Motor neuron (in vitro differentiated cells): ENCODE measurements around the gene SCEL. TPM values are rescaled to one million over a fixed set of nuclear protein-coding genes. Genes with fewer than 3 reads are reported as not detected.

Experiments used
- total RNA-seq, 8 experiments: library from RNA; unstranded; fragments of 300-600 nt; gene quantifications; 2 replicates each; pipeline versions ENCODE4 v1.2.3 to v1.2.4, GENCODE V29; 2022

Gene SCEL
- total RNA-seq, 8 experiments from 2014 or later, result 0.14 to 0.43 (median 0.21) TPM; not detected in 2

Other genes with a start within 250 kb of the SCEL start
- gene MYCBP2, start 208.6 kb upstream of the SCEL start, total RNA-seq, result 100 to 1,000 TPM in 3 of 8 experiments, 10 to 100 TPM in 5; 53.8 to 118 (median 89.4) TPM
- gene SLAIN1, start 162.0 kb downstream of the SCEL start, total RNA-seq, result 10 to 100 TPM in 6 of 8 experiments, under 1 TPM in 2; 0.71 to 73.8 (median 40.9) TPM